KG1 (cell line): ENCODE measurements around the gene MEA1.

ENCODE experiments used
- DNase-seq: peaks from one replicate; lab custom pipeline; 2025; lab: John Stamatoyannopoulos, UW

The MEA1 gene

DNA sequence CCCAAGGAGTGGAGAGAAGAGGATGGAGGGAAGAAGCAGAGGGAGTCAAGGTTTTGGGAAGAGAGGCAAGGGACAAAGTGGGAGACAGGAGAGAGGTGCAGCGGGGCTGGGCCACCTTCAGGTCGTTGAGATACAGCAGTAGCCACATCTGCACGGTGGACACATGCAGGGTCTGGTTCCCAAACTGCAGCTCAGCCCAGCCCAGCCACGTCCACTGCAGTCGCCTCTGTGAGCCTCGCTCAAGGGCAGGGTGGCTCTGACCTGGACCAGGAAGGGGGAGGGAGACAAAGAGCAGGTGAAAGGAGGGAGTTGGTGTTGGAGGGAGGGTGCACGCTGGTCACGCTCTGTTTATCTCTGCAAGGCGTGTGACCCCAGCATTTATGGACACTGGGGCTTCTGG, 25.0 kb upstream of the MEA1 start:
- DNase-seq, result no peak

DNA sequence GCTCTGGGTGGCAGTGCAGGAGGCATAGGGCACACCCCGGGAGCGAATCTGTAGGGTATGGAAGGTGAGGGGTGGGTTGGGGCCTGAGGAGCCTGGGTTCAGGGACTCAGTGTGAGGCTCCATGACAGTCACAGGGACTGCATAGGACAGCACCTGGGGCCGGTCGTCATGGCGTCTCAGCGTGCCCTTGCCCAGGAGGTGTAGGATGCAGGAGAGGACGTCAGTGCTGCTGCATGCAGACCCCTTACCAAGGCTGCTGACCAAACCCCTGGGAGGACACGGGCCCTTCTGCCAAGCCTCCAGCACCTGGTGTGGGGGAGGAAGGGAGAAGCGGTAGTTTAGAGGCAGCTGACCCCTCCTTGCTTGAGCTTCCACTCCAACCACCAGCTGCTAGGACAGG, 24.0 kb upstream of the MEA1 start:
- DNase-seq, result no peak

GRCh38 chr6:43037197-43037596, 23.5 kb upstream of the MEA1 start:
- no peak for DNase-seq

GRCh38 chr6:43036712-43037111, 23.0 kb upstream of the MEA1 start:
- no peak for DNase-seq

DNA sequence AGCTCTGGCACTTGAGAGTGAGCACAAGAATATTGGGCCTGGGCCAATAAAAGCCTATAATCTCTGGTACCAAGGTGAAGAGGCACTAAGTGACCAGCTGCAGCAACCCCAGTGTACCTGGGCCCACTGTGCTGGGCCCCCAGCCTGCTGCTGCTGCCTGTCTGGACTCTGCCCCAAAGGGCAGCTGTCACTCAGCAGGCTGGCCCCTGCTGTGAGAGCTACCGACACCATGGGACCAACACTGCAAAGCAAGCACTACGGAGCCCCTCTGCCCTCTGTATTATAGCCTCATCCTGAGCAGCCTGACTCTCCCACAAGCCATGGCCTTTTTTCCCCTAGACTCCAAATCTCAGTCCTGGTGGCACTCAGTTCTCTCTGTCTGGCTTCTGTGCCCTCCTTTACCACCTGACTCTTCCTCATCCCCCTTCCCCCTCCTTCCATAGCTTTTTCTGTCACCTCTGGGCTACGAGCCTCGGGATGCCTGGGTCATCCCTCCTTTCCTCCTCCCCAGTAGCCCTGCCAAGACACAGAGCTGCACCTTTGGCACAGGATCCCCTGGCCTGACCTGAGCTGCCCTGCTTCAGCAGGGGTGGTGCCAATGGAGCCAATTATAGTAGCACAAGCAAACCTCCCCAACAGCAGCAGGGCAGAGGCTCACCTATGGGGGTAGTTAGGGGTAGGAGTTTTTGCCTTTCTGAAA, 21.9 kb upstream of the MEA1 start:
- DNase-seq, result no peak

DNA sequence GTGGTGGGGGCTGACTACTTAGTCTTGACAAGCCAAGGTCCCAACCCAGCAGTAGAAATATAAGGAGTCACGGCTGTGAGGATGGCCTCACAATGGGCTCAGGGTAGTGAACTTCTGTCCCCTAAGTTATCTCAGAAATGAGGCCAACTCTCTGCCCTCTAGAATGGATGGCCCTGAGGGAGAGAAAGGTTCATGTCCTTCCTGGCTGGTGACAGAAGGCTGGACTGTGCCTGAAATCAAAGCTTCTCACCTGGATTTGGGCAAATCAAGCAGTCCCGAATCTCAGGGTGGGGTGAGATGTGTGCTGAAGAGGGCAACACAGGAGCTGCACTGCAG, 20.4 kb upstream of the MEA1 start:
- DNase-seq, result no peak

DNA sequence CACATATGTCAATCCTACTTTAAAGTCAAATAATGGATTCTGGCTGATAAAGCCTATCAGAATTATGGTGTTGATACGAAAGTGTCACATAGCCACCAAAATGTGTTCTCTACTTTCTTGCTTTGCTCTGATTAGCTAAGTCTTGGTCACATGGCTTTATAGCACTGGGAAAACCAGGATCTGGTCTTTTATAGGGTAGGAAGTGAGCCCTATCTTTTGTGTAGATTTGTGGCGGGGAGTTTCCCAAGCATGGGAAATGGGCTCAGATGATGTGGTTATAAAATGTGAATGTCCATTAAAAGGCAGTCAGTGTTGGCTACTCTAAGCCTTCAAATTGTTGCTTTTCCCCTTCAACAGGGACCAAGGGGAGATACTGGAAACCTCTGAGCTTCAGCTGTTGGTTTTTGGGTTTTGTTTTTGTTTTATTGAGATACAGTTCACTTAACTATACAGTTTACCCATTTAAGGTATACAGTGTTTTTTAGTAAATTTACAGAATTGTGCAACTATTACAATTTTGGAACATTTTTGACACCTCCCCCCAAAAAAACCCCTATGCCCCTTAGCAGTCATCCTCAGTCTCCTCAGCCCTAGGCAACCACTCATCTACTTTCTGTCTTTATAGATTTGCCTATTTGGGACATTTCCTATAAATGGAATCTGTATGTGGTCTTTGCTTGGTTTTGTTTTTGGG, 19.9 kb upstream of the MEA1 start:
- no peak for DNase-seq

GRCh38 chr6:43032326-43032725, 18.6 kb upstream of the MEA1 start:
- DNase-seq, result no peak

DNA sequence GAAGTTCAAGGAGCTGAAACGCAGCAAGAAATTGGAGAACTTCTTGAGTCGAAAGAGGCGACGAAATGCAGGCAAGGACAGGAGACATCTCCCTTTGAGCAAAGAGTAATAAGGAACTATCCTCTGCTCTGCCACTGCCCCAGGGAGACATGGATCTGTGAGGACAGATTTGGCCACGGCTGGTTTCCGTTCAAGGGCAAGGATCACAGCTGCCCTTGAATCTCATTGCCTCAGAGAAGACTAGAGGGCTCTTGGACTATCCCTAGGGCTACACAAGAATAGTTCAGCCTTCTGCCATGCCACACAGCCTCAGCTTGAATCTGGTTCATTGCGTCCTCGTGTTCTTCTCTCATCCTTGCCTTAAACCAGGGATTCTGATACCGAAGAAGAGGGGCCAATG, 15.4 kb upstream of the MEA1 start:
- no peak for DNase-seq

DNA sequence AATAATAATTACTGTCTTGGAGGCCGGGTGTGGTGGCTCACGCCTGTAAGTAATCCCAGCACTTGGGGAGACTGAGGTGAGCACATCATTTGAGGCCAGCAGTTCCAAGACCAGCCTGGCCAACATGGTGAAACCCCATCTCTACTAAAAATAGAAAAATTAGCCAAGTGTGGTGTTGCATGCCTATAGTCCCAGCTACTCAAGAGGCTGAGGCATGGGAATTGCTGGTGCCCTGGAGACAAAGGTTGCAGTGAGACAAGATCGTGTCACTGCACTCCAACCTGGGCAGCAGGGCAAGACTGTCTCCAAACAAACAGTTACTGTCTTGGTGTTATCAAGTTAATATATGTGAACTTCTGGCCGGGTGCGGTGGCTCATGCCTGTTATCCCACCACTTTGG, 12.6 kb upstream of the MEA1 start:
- no peak for DNase-seq

GRCh38 chr6:43024436-43024835, 10.7 kb upstream of the MEA1 start:
- no peak for DNase-seq

- DNase-seq, result peak; percentile 53
Observed at GRCh38 chr6:43021270-43022047, 7.7 kb upstream of the MEA1 start, which contains the start of gene RRP36. RRP36 (plus strand) TSS chr6:43021623; CDS start chr6:43021655, 32 bp downstream.

GRCh38 chr6:43020847-43021246, 7.1 kb upstream of the MEA1 start:
- DNase-seq, result no peak

GRCh38 chr6:43020052-43020705, 6.4 kb upstream of the MEA1 start:
- no peak for DNase-seq

DNA sequence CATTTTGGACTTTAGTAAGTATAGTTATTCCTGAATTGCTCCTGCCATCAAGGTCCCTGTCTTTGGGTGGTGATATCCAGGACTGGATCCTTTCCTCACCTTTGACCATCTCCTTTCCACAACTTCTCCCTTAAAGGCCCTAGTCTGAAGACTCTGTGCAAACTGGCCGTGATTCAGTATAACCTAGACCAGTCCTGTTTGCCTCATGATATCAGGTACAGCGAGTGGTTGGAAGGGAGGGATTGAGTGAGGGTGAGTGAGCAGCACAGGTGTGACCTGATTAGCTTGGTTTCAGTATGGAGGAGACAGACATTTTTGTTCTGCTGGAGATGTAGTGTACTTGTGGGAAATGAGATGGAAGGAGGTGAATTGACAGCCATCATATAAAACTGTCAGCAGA, 5.4 kb upstream of the MEA1 start:
- no peak for DNase-seq

DNA sequence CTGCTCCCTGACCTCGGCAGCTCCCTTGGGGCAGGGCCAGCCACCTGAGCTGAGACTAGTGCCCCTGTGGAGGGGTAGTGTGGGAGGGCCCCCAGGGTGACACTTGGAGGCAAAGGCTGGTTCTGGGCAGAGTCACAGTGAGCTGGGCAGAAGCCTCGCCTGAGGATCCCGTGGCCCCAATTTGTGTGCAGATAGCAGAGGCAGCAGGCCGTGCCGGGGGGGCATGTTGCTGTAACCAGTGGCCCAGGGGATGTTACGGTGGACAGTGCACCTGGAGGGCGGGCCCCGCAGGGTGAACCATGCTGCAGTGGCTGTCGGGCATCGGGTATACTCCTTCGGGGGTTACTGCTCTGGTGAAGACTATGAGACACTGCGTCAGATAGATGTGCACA, 3.2 kb upstream of the MEA1 start:
- DNase-seq, result no peak

DNA sequence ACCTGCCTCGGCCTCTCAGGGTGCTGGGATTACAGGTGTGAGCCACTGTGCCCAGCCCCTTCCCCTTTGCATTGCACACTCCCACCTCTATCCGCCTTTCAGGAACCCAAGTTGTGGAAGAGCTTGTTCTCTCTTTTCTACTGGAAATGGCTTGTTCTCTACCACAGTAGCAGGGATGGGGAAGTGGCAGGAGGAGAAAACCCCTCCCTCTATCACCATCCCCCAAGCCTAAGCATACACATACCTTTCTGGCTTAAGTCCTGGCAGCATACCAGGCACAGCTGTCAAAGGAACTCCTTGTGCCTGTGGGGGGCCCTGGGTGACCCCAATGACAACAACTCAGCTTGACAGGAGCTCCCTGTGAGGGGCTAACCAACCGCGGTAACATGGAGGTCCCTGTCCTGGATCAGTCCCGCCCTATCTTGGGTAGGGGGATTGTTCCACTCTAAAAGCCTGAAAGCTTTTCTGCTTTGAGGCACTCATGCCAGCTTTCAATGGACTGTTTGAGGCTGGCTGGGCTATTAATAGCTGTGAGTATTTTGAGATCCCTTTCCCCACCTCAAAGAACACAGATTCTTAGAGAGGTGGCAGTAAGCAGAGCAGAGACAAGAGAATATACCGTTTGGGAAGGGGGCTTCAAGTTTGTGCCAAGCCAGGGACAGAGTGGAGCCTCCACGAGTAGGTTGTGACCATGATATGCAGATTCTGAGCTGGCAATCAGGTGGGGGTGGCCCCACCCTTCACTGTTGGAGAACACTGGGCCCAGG, 2.6 kb upstream of the MEA1 start:
- no peak for DNase-seq

- no peak for DNase-seq
Observed at GRCh38 chr6:43014434-43014909, 726 bp upstream of the MEA1 start.

- no peak for DNase-seq
Observed at GRCh38 chr6:43013097-43013842, 476 bp downstream of the MEA1 start.

- no peak for DNase-seq
Observed at GRCh38 chr6:43012364-43012763, 1.4 kb downstream of the MEA1 start.

DNA sequence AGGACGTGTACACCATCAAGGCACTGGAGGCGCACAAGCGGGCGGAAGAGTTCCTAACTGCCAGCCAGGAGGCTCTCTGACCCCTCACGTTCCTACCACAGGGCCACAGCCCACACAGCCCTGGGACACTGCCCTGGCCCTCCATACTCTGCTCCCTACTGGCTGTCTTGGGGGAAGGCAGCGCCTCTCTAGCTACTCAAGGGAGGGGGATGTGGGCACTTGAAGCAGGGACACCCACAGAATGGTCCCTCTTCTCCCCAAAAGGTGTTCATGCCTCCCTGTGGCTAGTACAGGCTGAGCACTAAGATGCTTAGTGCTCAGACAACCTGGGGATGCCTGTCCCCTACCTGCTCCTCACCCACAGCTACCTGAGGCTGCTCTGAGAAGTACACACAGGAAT, 2.5 kb downstream of the MEA1 start:
- no peak for DNase-seq
